H1 (cell line): ENCODE results near the gene DICER1. TPM values are rescaled to one million over a fixed set of nuclear protein-coding genes. Genes with fewer than 3 reads are reported as not detected.

Experiments
- CTCF ChIA-PET: fragments of 300-600 bp; sonication (Branson Sonifier 250); formaldehyde crosslinking; loops from one replicate; lab custom pipeline; 2021; ENCODE audit not compliant: partially characterized antibody; lab: Charles Lee
- POLR2A ChIA-PET: fragments of 300-600 bp; sonication (Branson Sonifier 250); formaldehyde crosslinking; loops from one replicate; lab custom pipeline; 2021; ENCODE audit warnings: inconsistent platforms; ENCODE audit not compliant: partially characterized antibody; lab: Charles Lee
- DNase-seq, 2 experiments: peaks; one replicate each; pipeline versions ENCODE4 v3.0.0 to v3.0.0-alpha.2; 2010 to 2022; ENCODE audit warnings: low spot score in 2 of 2, low read depth in 1 of 2, mixed read lengths in 1 of 2
- FAIRE-seq: peaks from 2 replicates; lab custom pipeline; 2011; peaks lifted over from hg19 to GRCh38; lab: Jason Lieb, UNC
- H2AFZ ChIP-seq: 2 replicates; pipeline ENCODE4 v1.8.1; 2012; ENCODE audit warnings: low read length, inconsistent platforms
- H2AK5ac ChIP-seq: 2 replicates; pipeline ENCODE4 v1.6.1; 2013; ENCODE audit warnings: low read depth, low read length
- H2BK120ac ChIP-seq: replicated peaks from 2 replicates; pipeline ENCODE3; 2013; ENCODE audit warnings: low read depth, low read length, inconsistent platforms
- H2BK12ac ChIP-seq: 2 replicates; pipeline ENCODE4 v1.6.1; 2013; ENCODE audit warnings: low read depth, low read length
- H2BK15ac ChIP-seq: 2 replicates; pipeline ENCODE4 v1.6.1; 2013; ENCODE audit warnings: low read length
- H2BK20ac ChIP-seq: 2 replicates; pipeline ENCODE4 v1.6.1; 2013; ENCODE audit warnings: low read length
- H2BK5ac ChIP-seq: 2 replicates; pipeline ENCODE4 v1.6.1; 2013; ENCODE audit warnings: low read depth, low read length
- H3K14ac ChIP-seq: 2 replicates; pipeline ENCODE4 v1.6.1; 2013; ENCODE audit warnings: inconsistent platforms; ENCODE audit not compliant: insufficient read length
- H3K18ac ChIP-seq: 2 replicates; pipeline ENCODE4 v1.6.1; 2013; ENCODE audit warnings: low read length; ENCODE audit errors: extremely low read depth
- H3K23ac ChIP-seq: 2 replicates; pipeline ENCODE4 v1.6.1; 2013; ENCODE audit warnings: inconsistent platforms; ENCODE audit not compliant: insufficient read length
- H3K23me2 ChIP-seq: 2 replicates; pipeline ENCODE4 v1.6.1; 2013; ENCODE audit warnings: low read depth, low read length
- H3K27ac ChIP-seq: 2 replicates; pipeline ENCODE4 v1.6.1; 2011; ENCODE audit warnings: low read depth, low read length, inconsistent platforms
- H3K27me3 ChIP-seq, 4 experiments: replicated peaks in 1 of 4; 1 replicate in 1 of 4; 2 replicates in 3 of 4; pipeline versions ENCODE4 v1.6.1 to v1.8.1; 2011 to 2013; ENCODE audit warnings: low read length in 3 of 4, mild to moderate bottlenecking in 3 of 4, inconsistent platforms in 2 of 4, mixed read lengths in 2 of 4, moderate library complexity in 1 of 4; ENCODE audit not compliant: control insufficient read depth in 3 of 4, insufficient read depth in 3 of 4; ENCODE audit errors: extremely low read depth in 1 of 4
- H3K36me3 ChIP-seq, 4 experiments: 2 replicates each; pipeline versions ENCODE4 v1.6.1 to v1.8.1; 2011 to 2013; ENCODE audit warnings: mild to moderate bottlenecking in 4 of 4, low read length in 3 of 4, moderate library complexity in 2 of 4, control low read depth in 1 of 4, inconsistent platforms in 1 of 4; ENCODE audit not compliant: insufficient read depth in 4 of 4, control insufficient read depth in 2 of 4
- H3K4ac ChIP-seq: replicated peaks from 2 replicates; pipeline ENCODE3; 2013; ENCODE audit warnings: low read length, low read depth, mixed read lengths, inconsistent platforms; ENCODE audit not compliant: insufficient read length
- H3K4me1 ChIP-seq, 4 experiments: replicated peaks in 1 of 4; 1 replicate in 1 of 4; 2 replicates in 3 of 4; pipeline versions ENCODE4 v1.6.1 to v1.8.1; 2011 to 2013; ENCODE audit warnings: low read length in 3 of 4, inconsistent platforms in 2 of 4, mixed read lengths in 1 of 4; ENCODE audit not compliant: insufficient read depth in 4 of 4, control insufficient read depth in 3 of 4
- H3K4me2 ChIP-seq, 2 experiments: 2 replicates each; pipeline versions ENCODE4 v1.6.1 to v1.8.1; 2011 to 2013; ENCODE audit warnings: low read depth in 2 of 2, low read length in 2 of 2, control low read depth in 1 of 2, inconsistent platforms in 1 of 2, mild to moderate bottlenecking in 1 of 2; ENCODE audit not compliant: insufficient read depth in 1 of 2
- H3K4me3 ChIP-seq, 4 experiments: fragments of 200-600, 300-600 bp in 1 of 4; sonication (generic), shearing (Covaris generic), sonication (Bioruptor Twin) in 1 of 4; 2 replicates each; pipeline versions ENCODE4 v1.5.1 to v1.8.1; 2011 to 2016; ENCODE audit warnings: low read length in 4 of 4, low read depth in 3 of 4, control low read depth in 2 of 4, inconsistent platforms in 2 of 4, mild to moderate bottlenecking in 2 of 4, mixed read lengths in 1 of 4, moderate library complexity in 1 of 4; ENCODE audit not compliant: insufficient read depth in 2 of 4; ENCODE audit errors: extremely low read depth in 1 of 4
- H3K56ac ChIP-seq: replicated peaks from 2 replicates; pipeline ENCODE3; 2013; ENCODE audit warnings: low read depth, mild to moderate bottlenecking, mixed read lengths, low read length, inconsistent platforms; ENCODE audit not compliant: insufficient read length
- H3K79me1 ChIP-seq: 2 replicates; pipeline ENCODE4 v1.6.1; 2013; ENCODE audit warnings: low read depth, low read length, control low read depth
- H3K79me2 ChIP-seq, 2 experiments: 2 replicates each; pipeline versions ENCODE4 v1.6.1 to v1.8.1; 2012 to 2013; ENCODE audit warnings: low read length in 2 of 2, mild to moderate bottlenecking in 2 of 2, inconsistent platforms in 1 of 2; ENCODE audit not compliant: insufficient read depth in 2 of 2, control insufficient read depth in 1 of 2
- H3K9ac ChIP-seq, 4 experiments: replicated peaks in 1 of 4; 1 replicate in 1 of 4; 2 replicates in 3 of 4; pipeline versions ENCODE4 v1.6.1 to v1.8.1; 2011 to 2013; ENCODE audit warnings: low read depth in 3 of 4, low read length in 3 of 4, control low read depth in 2 of 4, mild to moderate bottlenecking in 2 of 4, moderate library complexity in 2 of 4, inconsistent platforms in 1 of 4; ENCODE audit errors: extremely low read depth in 1 of 4
- H3K9me3 ChIP-seq, 2 experiments: 2 replicates each; pipeline versions ENCODE4 v1.6.1 to v1.8.1; 2012 to 2013; ENCODE audit warnings: mild to moderate bottlenecking in 2 of 2, moderate library complexity in 2 of 2, control low read depth in 1 of 2, inconsistent platforms in 1 of 2, low read depth in 1 of 2, low read length in 1 of 2, mixed read lengths in 1 of 2; ENCODE audit not compliant: insufficient read depth in 2 of 2
- H4K20me1 ChIP-seq, 2 experiments: replicated peaks in 1 of 2; 2 replicates each; pipeline versions ENCODE3 to v1.8.1; 2011 to 2013; ENCODE audit warnings: inconsistent platforms in 2 of 2, low read length in 2 of 2, mild to moderate bottlenecking in 1 of 2; ENCODE audit not compliant: insufficient read depth in 2 of 2, control insufficient read depth in 1 of 2
- H4K5ac ChIP-seq: 2 replicates; pipeline ENCODE4 v1.6.1; 2013; ENCODE audit warnings: low read length, low read depth, mixed read lengths, inconsistent platforms; ENCODE audit not compliant: insufficient read length
- H4K8ac ChIP-seq: 2 replicates; pipeline ENCODE4 v1.8.0; 2013; ENCODE audit warnings: mild to moderate bottlenecking, moderate library complexity, low read length, inconsistent platforms; ENCODE audit not compliant: insufficient read depth; ENCODE audit errors: extremely low read depth
- H4K91ac ChIP-seq: replicated peaks from 2 replicates; pipeline ENCODE3; 2013; ENCODE audit warnings: low read length, mixed read lengths, inconsistent platforms; ENCODE audit not compliant: insufficient read length
- BACH1 ChIP-seq: IDR thresholded peaks from 2 replicates; pipeline ENCODE4 v1.6.1; 2012; ENCODE audit warnings: low read length, improper control_type of control experiment
- BRCA1 ChIP-seq: IDR thresholded peaks from 2 replicates; pipeline ENCODE4 v1.6.1; 2012; ENCODE audit warnings: low read depth, low read length, improper control_type of control experiment
- CHD2 ChIP-seq: IDR thresholded peaks from 2 replicates; pipeline ENCODE4 v1.6.1; 2012; ENCODE audit warnings: low read length, improper control_type of control experiment
- EZH2 ChIP-seq: fragments of 200-600 bp; sonication (generic); IDR thresholded peaks from 2 replicates; pipeline ENCODE4 v1.7.1; 2012; ENCODE audit warnings: low read depth, mild to moderate bottlenecking, moderate library complexity, low read length, inconsistent platforms; ENCODE audit not compliant: severe bottlenecking
- GTF2F1 ChIP-seq: IDR thresholded peaks from 2 replicates; pipeline ENCODE4 v1.6.1; 2012; ENCODE audit warnings: low read depth, low read length, improper control_type of control experiment, borderline replicate concordance
- KDM4A ChIP-seq: IDR thresholded peaks from one replicate; pipeline ENCODE4 v1.7.1; 2012; ENCODE audit warnings: low read depth, mild to moderate bottlenecking, moderate library complexity, low read length, inconsistent platforms; ENCODE audit not compliant: severe bottlenecking
- MAX ChIP-seq: IDR thresholded peaks from 2 replicates; pipeline ENCODE4 v1.6.1; 2012; ENCODE audit warnings: inconsistent platforms
- POLR2A ChIP-seq, 2 experiments: IDR thresholded peaks; 1 replicate in 1 of 2; 2 replicates in 1 of 2; pipeline ENCODE4 v1.6.1; 2011; ENCODE audit warnings: low read depth in 2 of 2, low read length in 2 of 2, mild to moderate bottlenecking in 2 of 2; ENCODE audit errors: control extremely low read depth in 1 of 2
- RBBP5 ChIP-seq: IDR thresholded peaks from 2 replicates; pipeline ENCODE4 v1.7.1; 2012; ENCODE audit warnings: low read depth, mild to moderate bottlenecking, inconsistent platforms, low read length, moderate library complexity, borderline replicate concordance
- RNF2 ChIP-seq: fragments of 200-900, 300-1000 bp; sonication (generic); IDR thresholded peaks from 2 replicates; pipeline ENCODE4 v1.7.1; 2016; ENCODE audit warnings: borderline replicate concordance, low read depth, mild to moderate bottlenecking, antibody characterized with exemption, low read length; ENCODE audit not compliant: poor library complexity, severe bottlenecking; ENCODE audit errors: missing control alignments
- SP2 ChIP-seq: IDR thresholded peaks from 2 replicates; pipeline ENCODE4 v1.6.1; 2012; ENCODE audit warnings: mild to moderate bottlenecking, low read length, inconsistent platforms
- SP4 ChIP-seq: IDR thresholded peaks from 2 replicates; pipeline ENCODE4 v1.6.1; 2012; ENCODE audit warnings: low read length, inconsistent platforms
- YY1 ChIP-seq: IDR thresholded peaks from 2 replicates; pipeline ENCODE4 v1.6.1; 2011; ENCODE audit warnings: low read depth, mild to moderate bottlenecking, low read length
- ZNF274 ChIP-seq: IDR thresholded peaks from 2 replicates; pipeline ENCODE4 v1.7.0; 2012; ENCODE audit warnings: low read length, borderline replicate concordance; ENCODE audit errors: extremely low read depth
- WGBS, 2 experiments: shearing (Covaris generic) in 1 of 2; methylation state at CpG; one replicate each; pipeline versions ENCODE4 v1.1.6 to v1.1.7; 2013 to 2015; ENCODE audit warnings: low lambda C conversion rate in 2 of 2, mixed read lengths in 2 of 2, inconsistent platforms in 1 of 2, low coverage in 1 of 2, missing lambda C conversion rate in 1 of 2; ENCODE audit not compliant: insufficient replicate concordance in 2 of 2, insufficient coverage in 1 of 2, insufficient read length in 1 of 2; ENCODE audit errors: extremely low coverage in 1 of 2, missing lambda C conversion rate in 1 of 2; 5-methylcytosine and 5-hydroxymethylcytosine counted together
- polyA plus RNA-seq, 7 experiments: library from polyadenylated mRNA; depleted of rRNA in 3 of 7; stranded (reverse) in 5 of 7; unstranded in 2 of 7; fragments of >200 nt in 5 of 7; fragments of 200-250 nt in 2 of 7; gene quantifications; 1 replicate in 5 of 7; 2 replicates in 1 of 7; 4 replicates in 1 of 7; pipeline versions ENCODE4 v1.2.1 to v1.2.3, GENCODE V29; 2011 to 2013; ENCODE audit warnings: missing spikeins in 2 of 7, mixed read lengths in 2 of 7
- total RNA-seq: library from RNA; stranded (reverse); fragmentation: NEBNext Ultra II Directional; extraction: Animal tissue kit (Norgen Biotek cat#: 25700); gene quantifications from 2 replicates; pipeline ENCODE4 v1.2.1, GENCODE V29; 2021

The DICER1 gene
- total and polyA plus RNA-seq, 2 of the 8 experiments (the other 6 are each of a cell fraction or from before 2014, with no cell fraction given): 11.9 to 61.8 TPM

GRCh38 chr14:95189367-95190132 is 32.2 kb upstream of the DICER1 start:
- no peaks in the 10 kb centered on the region for H3K79me1 ChIP-seq
- ChIA-PET POLR2A (interaction anchor here (0.9 to 1.2 kb wide), 3 partner anchors 10 to 11 kb away, joined by 3 to 4 read pairs (median 3); no protein-coding TSS in a partner anchor), CTCF (no interaction called here)
- no peaks in the 10 kb centered on the region for H4K20me1 ChIP-seq
- H2AK5ac ChIP-seq: no peak overlapping the region
- no peak overlapping the region for H4K8ac ChIP-seq
- H2BK15ac ChIP-seq: no peak overlapping the region
- no peak overlapping the region for H3K9ac ChIP-seq
- no peak overlapping the region for H3K56ac ChIP-seq
- no peak overlapping the region for H2AFZ ChIP-seq
- H2BK120ac ChIP-seq: no peak overlapping the region
- no peaks in the 10 kb centered on the region for H3K36me3 ChIP-seq
- WGBS, 2 experiments: 84% methylated on average over 5 of the region's 5 CpGs; no CpG with 5 or more reads in 1 of the 2 experiments
- H3K9me3 ChIP-seq: no peaks in the 10 kb centered on the region
- no peak overlapping the region for H3K4ac ChIP-seq
- no peak overlapping the region for H3K23ac ChIP-seq
- no peaks in the 10 kb centered on the region for H3K79me2 ChIP-seq
- H2BK20ac ChIP-seq: no peak overlapping the region
- H2BK5ac ChIP-seq: no peak overlapping the region
- no peak overlapping the region for H3K14ac ChIP-seq
- no peaks in the 10 kb centered on the region for H3K27me3 ChIP-seq
- H3K27ac ChIP-seq: no peak overlapping the region
- no peaks in the 10 kb centered on the region for H3K23me2 ChIP-seq
- H3K4me2 ChIP-seq: no peak overlapping the region
- H3K18ac ChIP-seq: no peak overlapping the region
- no peak overlapping the region for H3K4me3 ChIP-seq
- no peak for FAIRE-seq
- H3K4me1 ChIP-seq: no peaks in the 10 kb centered on the region
- H4K91ac ChIP-seq: no peak overlapping the region
- no peak overlapping the region for H4K5ac ChIP-seq
- H2BK12ac ChIP-seq: no peak overlapping the region
- DNase-seq: no peak
- TF ChIP-seq POLR2A (IDR thresholded peaks at IDR 0.05; ENCODE audit: control extremely low read depth in 1 of 2, low read depth in 2 of 2, low read length in 2 of 2) (no peak), BACH1 (no peak), RNF2 (no peak), SP4 (no peak), CHD2 (no peak), GTF2F1 (no peak), YY1 (no peak), BRCA1 (no peak), KDM4A (no peak), EZH2 (no peak), RBBP5 (no peak), ZNF274 (no peak), MAX (no peak), SP2 (no peak)
